HAP-1 (cell line): Measurements from ENCODE around the gene GALNT18.

Experiments
- DNase-seq, 2 experiments: peaks; one replicate each; pipeline ENCODE4 v3.0.0-alpha.2; 2016 to 2020; ENCODE audit warnings: low spot score in 2 of 2
- H3K27me3 ChIP-seq: fragments of 250-450 bp; sonication (Bioruptor Pico); 2 replicates; pipeline ENCODE4 v1.5.1; 2020; ENCODE audit warnings: low read depth, mild to moderate bottlenecking, moderate library complexity
- H3K36me3 ChIP-seq: fragments of 250-450 bp; sonication (Bioruptor Pico); replicated peaks from 2 replicates; pipeline ENCODE4 v1.5.1; 2020; ENCODE audit warnings: mild to moderate bottlenecking
- H3K4me1 ChIP-seq: fragments of 250-450 bp; sonication (Bioruptor Pico); 2 replicates; pipeline ENCODE4 v1.5.1; 2020; ENCODE audit warnings: mild to moderate bottlenecking
- H3K4me3 ChIP-seq: fragments of 250-450 bp; sonication (Bioruptor Pico); 2 replicates; pipeline ENCODE4 v1.5.1; 2020; ENCODE audit warnings: mild to moderate bottlenecking, moderate library complexity
- H3K9me3 ChIP-seq: fragments of 250-450 bp; sonication (Bioruptor Pico); 2 replicates; pipeline ENCODE4 v1.5.1; 2020; ENCODE audit warnings: mild to moderate bottlenecking, moderate library complexity
- in situ Hi-C: fragments of 300-500 bp; cut with MboI; formaldehyde crosslinking; loops from 3 replicates; pipeline ENCODE4 v1.14.3; 2020; ENCODE audit warnings: low sequenced_read_pairs, inconsistent platforms, mixed read lengths

GALNT18 gene

GRCh38 chr11:11435635-11436034 lies 186.2 kb downstream of the GALNT18 start:
- H3K27me3 ChIP-seq = no peaks in the 10 kb centered on the region
- H3K9me3 ChIP-seq = no peaks in the 10 kb centered on the region
- H3K36me3 ChIP-seq = no peaks in the 10 kb centered on the region
- peak; percentile 40 to 47 for DNase-seq
- no peak overlapping the region for H3K4me3 ChIP-seq
- in situ Hi-C loops = no loop called here
- H3K4me1 ChIP-seq = peaks cover 6% of the 10 kb centered on the region; the same call in 1 of the 2 replicates

- Histone ChIP-seq H3K4me3 (no peak overlapping the region), H3K9me3 (no peaks in the 10 kb centered on the region), H3K4me1 (peaks cover 6% of the 10 kb centered on the region; the same call in 1 of the 2 replicates), H3K36me3 (no peaks in the 10 kb centered on the region), H3K27me3 (no peaks in the 10 kb centered on the region)
- in situ Hi-C loops = no loop called here
- no peak for DNase-seq
Measured at GRCh38 chr11:11433960-11434359, 187.8 kb downstream of the GALNT18 start.

GRCh38 chr11:11432621-11433319 lies 189.0 kb downstream of the GALNT18 start:
- H3K9me3 ChIP-seq = no peaks in the 10 kb centered on the region
- peaks cover 6% of the 10 kb centered on the region; the same call in 1 of the 2 replicates for H3K4me1 ChIP-seq
- no peaks in the 10 kb centered on the region for H3K27me3 ChIP-seq
- no peaks in the 10 kb centered on the region for H3K36me3 ChIP-seq
- in situ Hi-C loops = no loop called here
- DNase-seq = no peak
- no peak overlapping the region for H3K4me3 ChIP-seq

GRCh38 chr11:11430431-11430830 lies 191.4 kb downstream of the GALNT18 start:
- Histone ChIP-seq H3K9me3 (no peaks in the 10 kb centered on the region), H3K4me1 (peaks cover 1% of the 10 kb centered on the region; the same call in 1 of the 2 replicates), H3K27me3 (no peaks in the 10 kb centered on the region), H3K36me3 (no peaks in the 10 kb centered on the region), H3K4me3 (no peak overlapping the region)
- in situ Hi-C loops = no loop called here
- no peak for DNase-seq

- Histone ChIP-seq H3K9me3 (no peaks in the 10 kb centered on the region), H3K27me3 (no peaks in the 10 kb centered on the region), H3K36me3 (no peaks in the 10 kb centered on the region), H3K4me3 (no peak overlapping the region), H3K4me1 (no peaks in the 10 kb centered on the region)
- in situ Hi-C loops = no loop called here
- no peak for DNase-seq
Measured at GRCh38 chr11:11428714-11429113, 193.1 kb downstream of the GALNT18 start.

- no peaks in the 10 kb centered on the region for H3K9me3 ChIP-seq
- H3K4me1 ChIP-seq = no peaks in the 10 kb centered on the region
- no peaks in the 10 kb centered on the region for H3K36me3 ChIP-seq
- in situ Hi-C loops = no loop called here
- no peak overlapping the region for H3K4me3 ChIP-seq
- no peaks in the 10 kb centered on the region for H3K27me3 ChIP-seq
- DNase-seq = no peak
Measured at GRCh38 chr11:11427542-11427941, 194.3 kb downstream of the GALNT18 start.

GRCh38 chr11:11427140-11427539 lies 194.7 kb downstream of the GALNT18 start:
- in situ Hi-C loops = no loop called here
- Histone ChIP-seq H3K27me3 (no peaks in the 10 kb centered on the region), H3K36me3 (no peaks in the 10 kb centered on the region), H3K4me3 (no peak overlapping the region), H3K9me3 (no peaks in the 10 kb centered on the region), H3K4me1 (no peaks in the 10 kb centered on the region)
- no peak for DNase-seq

GRCh38 chr11:11426226-11426952 lies 195.4 kb downstream of the GALNT18 start:
- no peaks in the 10 kb centered on the region for H3K36me3 ChIP-seq
- no peaks in the 10 kb centered on the region for H3K4me1 ChIP-seq
- H3K27me3 ChIP-seq = no peaks in the 10 kb centered on the region
- no peak for DNase-seq
- no peaks in the 10 kb centered on the region for H3K9me3 ChIP-seq
- in situ Hi-C loops = no loop called here
- H3K4me3 ChIP-seq = no peak overlapping the region

- H3K27me3 ChIP-seq = no peaks in the 10 kb centered on the region
- in situ Hi-C loops = no loop called here
- no peak for DNase-seq
Measured at GRCh38 chr11:11425806-11426205, 196.0 kb downstream of the GALNT18 start.

GRCh38 chr11:11424688-11425087 lies 197.1 kb downstream of the GALNT18 start:
- Histone ChIP-seq H3K4me1 (no peaks in the 10 kb centered on the region), H3K4me3 (no peak overlapping the region), H3K9me3 (no peaks in the 10 kb centered on the region), H3K36me3 (no peaks in the 10 kb centered on the region), H3K27me3 (no peaks in the 10 kb centered on the region)
- in situ Hi-C loops = no loop called here
- DNase-seq = no peak

More at GRCh38 chr11:11425806-11426205, 196.0 kb downstream of the GALNT18 start:
- no peaks in the 10 kb centered on the region for H3K36me3 ChIP-seq
- H3K4me1 ChIP-seq = no peaks in the 10 kb centered on the region
- no peak overlapping the region for H3K4me3 ChIP-seq
- no peaks in the 10 kb centered on the region for H3K9me3 ChIP-seq

GRCh38 chr11:11422411-11423128 lies 199.2 kb downstream of the GALNT18 start:
- Histone ChIP-seq H3K27me3 (no peaks in the 10 kb centered on the region), H3K4me3 (no peak overlapping the region), H3K36me3 (no peaks in the 10 kb centered on the region), H3K4me1 (no peaks in the 10 kb centered on the region), H3K9me3 (no peaks in the 10 kb centered on the region)
- DNase-seq = no peak
- in situ Hi-C loops = no loop called here

- no peaks in the 10 kb centered on the region for H3K36me3 ChIP-seq
- no peak for DNase-seq
- in situ Hi-C loops = no loop called here
- no peak overlapping the region for H3K4me3 ChIP-seq
- H3K9me3 ChIP-seq = no peaks in the 10 kb centered on the region
- H3K27me3 ChIP-seq = no peaks in the 10 kb centered on the region
- H3K4me1 ChIP-seq = no peaks in the 10 kb centered on the region
Measured at GRCh38 chr11:11421509-11421908, 200.3 kb downstream of the GALNT18 start.

- no peaks in the 10 kb centered on the region for H3K4me1 ChIP-seq
- H3K36me3 ChIP-seq = no peaks in the 10 kb centered on the region
- H3K4me3 ChIP-seq = no peak overlapping the region
- in situ Hi-C loops = no loop called here
- no peak for DNase-seq
- H3K27me3 ChIP-seq = no peaks in the 10 kb centered on the region
- no peaks in the 10 kb centered on the region for H3K9me3 ChIP-seq
Measured at GRCh38 chr11:11420899-11421285, 200.9 kb downstream of the GALNT18 start.
